KMS-11 (cell line): ENCODE data around the gene SRP9.
A peak's percentile ranks its signal among the peaks of the same experiment; 100 is the strongest.

Source experiments
- H2AFZ ChIP-seq: fragments of 200-600 bp; sonication (generic); 2 replicates; pipeline ENCODE4 v1.6.1; 2016; ENCODE audit warnings: antibody characterized with exemption, mixed run types, low read depth
- H3K27ac ChIP-seq: fragments of 200-600 bp; sonication (generic); 2 replicates; pipeline ENCODE4 v1.6.1; 2016; ENCODE audit warnings: mild to moderate bottlenecking, mixed run types
- H3K27me3 ChIP-seq: fragments of 200-600 bp; sonication (generic); 2 replicates; pipeline ENCODE4 v1.6.1; 2017; ENCODE audit warnings: mild to moderate bottlenecking, low read depth, mixed run types, moderate library complexity; ENCODE audit not compliant: insufficient read depth
- H3K36me3 ChIP-seq: fragments of 200-600 bp; sonication (generic); 2 replicates; pipeline ENCODE4 v1.6.1; 2017; ENCODE audit warnings: mild to moderate bottlenecking, mixed run types; ENCODE audit not compliant: insufficient read depth
- H3K4me1 ChIP-seq: fragments of 200-600 bp; sonication (generic); 2 replicates; pipeline ENCODE4 v1.6.1; 2016; ENCODE audit warnings: mild to moderate bottlenecking, low read depth, mixed run types; ENCODE audit not compliant: poor library complexity, severe bottlenecking
- H3K4me2 ChIP-seq: fragments of 200-600 bp; sonication (generic); 2 replicates; pipeline ENCODE4 v1.7.0; 2016; ENCODE audit warnings: mild to moderate bottlenecking, mixed run types
- H3K4me3 ChIP-seq: fragments of 200-600 bp; sonication (generic); IDR thresholded peaks from 2 replicates; pipeline ENCODE4 v1.6.1; 2017; ENCODE audit warnings: low read depth, low read length, mixed read lengths; ENCODE audit not compliant: insufficient read depth
- H3K79me2 ChIP-seq: fragments of 200-600 bp; sonication (generic); 2 replicates; pipeline ENCODE4 v1.6.1; 2016; ENCODE audit warnings: low read depth, mixed run types; ENCODE audit not compliant: insufficient read depth
- H3K9ac ChIP-seq: fragments of 200-600 bp; sonication (generic); 2 replicates; pipeline ENCODE4 v1.6.1; 2016; ENCODE audit warnings: mild to moderate bottlenecking, mixed run types
- H4K20me1 ChIP-seq: fragments of 200-600 bp; sonication (generic); 2 replicates; pipeline ENCODE4 v1.6.1; 2016; ENCODE audit warnings: mild to moderate bottlenecking, mixed run types; ENCODE audit not compliant: insufficient read depth
- TF ChIP-seq, protein P1 (sequence below): fragments of 200-600 bp; sonication (generic); conservative IDR thresholded peaks from 2 replicates; pipeline ENCODE4 v1.6.1; 2017; ENCODE audit warnings: low read depth, mild to moderate bottlenecking, antibody characterized with exemption, low read length, moderate library complexity, mixed read lengths

The SRP9 gene

DNA sequence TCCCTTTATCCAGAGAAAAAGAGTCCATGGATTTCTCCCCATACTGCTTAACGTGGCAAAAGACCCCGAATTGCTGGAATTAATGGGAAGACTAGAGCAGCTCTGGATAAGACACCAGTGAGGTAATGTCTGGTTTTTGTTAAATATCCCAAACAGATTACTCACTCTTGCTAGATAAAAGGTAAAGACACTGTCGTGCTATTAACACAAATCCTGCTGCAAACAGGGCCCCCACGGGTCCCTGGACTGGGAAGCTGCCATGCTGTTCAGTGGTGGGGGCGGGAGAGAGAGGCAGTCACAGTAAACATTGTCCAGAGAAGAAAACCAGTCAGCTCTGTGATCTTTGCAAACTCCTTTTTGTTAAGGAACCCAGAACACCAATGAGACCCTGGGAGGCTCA is 15.2 kb upstream of the SRP9 start:
- H3K4me3 ChIP-seq: no peak overlapping the region
- no peak overlapping the region for H3K4me2 ChIP-seq
- no peaks in the 10 kb centered on the region for H3K27me3 ChIP-seq
- no peaks in the 10 kb centered on the region for H4K20me1 ChIP-seq
- no peak overlapping the region for H3K27ac ChIP-seq
- H3K36me3 ChIP-seq: no peaks in the 10 kb centered on the region
- TF ChIP-seq, protein P1, sequence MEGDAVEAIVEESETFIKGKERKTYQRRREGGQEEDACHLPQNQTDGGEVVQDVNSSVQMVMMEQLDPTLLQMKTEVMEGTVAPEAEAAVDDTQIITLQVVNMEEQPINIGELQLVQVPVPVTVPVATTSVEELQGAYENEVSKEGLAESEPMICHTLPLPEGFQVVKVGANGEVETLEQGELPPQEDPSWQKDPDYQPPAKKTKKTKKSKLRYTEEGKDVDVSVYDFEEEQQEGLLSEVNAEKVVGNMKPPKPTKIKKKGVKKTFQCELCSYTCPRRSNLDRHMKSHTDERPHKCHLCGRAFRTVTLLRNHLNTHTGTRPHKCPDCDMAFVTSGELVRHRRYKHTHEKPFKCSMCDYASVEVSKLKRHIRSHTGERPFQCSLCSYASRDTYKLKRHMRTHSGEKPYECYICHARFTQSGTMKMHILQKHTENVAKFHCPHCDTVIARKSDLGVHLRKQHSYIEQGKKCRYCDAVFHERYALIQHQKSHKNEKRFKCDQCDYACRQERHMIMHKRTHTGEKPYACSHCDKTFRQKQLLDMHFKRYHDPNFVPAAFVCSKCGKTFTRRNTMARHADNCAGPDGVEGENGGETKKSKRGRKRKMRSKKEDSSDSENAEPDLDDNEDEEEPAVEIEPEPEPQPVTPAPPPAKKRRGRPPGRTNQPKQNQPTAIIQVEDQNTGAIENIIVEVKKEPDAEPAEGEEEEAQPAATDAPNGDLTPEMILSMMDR: no peak
- H2AFZ ChIP-seq: no peak overlapping the region
- H3K9ac ChIP-seq: no peak overlapping the region
- H3K4me1 ChIP-seq: peaks cover 23% of the 10 kb centered on the region
- no peaks in the 10 kb centered on the region for H3K79me2 ChIP-seq

DNA sequence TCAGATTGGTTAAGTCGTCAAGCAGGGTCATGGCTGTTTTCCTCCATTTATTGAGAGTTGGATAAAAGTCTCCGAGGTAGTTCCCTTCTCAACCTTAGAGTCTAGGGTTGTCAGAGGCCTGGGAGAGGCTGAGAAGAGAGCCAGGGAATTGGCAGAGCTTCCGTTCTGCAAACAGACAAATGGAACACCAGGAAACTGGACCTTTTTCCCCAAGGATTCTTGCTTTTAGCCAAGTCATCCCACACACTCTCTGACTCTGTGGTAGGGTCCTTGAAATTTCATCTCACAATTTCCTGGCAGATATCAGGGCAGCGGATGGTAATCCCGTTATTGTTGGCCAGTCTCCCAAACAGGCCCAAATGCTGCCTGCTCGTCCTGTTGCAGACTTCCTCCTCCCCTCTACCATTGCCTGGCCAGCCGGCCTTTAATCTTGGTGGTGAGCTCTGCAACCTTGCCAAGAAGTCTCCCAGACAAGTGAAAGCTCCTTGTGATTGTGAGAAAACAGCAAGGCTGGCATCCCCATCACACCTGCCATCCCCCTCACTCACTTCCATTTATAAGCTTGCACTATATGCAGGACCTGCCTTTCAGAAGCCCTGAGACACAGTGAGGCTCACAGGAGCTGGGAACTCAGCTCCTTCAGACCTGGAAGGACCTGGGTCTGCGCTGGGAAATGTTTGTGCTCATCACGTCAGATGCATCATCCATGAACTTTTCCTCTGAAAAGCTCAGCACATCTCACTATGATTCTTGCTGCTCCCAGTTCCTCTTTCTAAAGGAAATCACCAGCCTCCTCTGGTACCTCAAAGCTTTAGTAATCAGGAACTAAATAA is 13.7 kb upstream of the SRP9 start:
- Histone ChIP-seq H4K20me1 (no peaks in the 10 kb centered on the region), H2AFZ (peak overlapping the region; percentile 6; the same call in 1 of the 2 replicates), H3K4me3 (no peak overlapping the region), H3K4me1 (peaks cover 38% of the 10 kb centered on the region), H3K4me2 (no peak overlapping the region), H3K79me2 (no peaks in the 10 kb centered on the region), H3K27ac (no peak overlapping the region), H3K36me3 (no peaks in the 10 kb centered on the region), H3K27me3 (no peaks in the 10 kb centered on the region), H3K9ac (no peak overlapping the region)
- TF ChIP-seq, protein P1: no peak

DNA sequence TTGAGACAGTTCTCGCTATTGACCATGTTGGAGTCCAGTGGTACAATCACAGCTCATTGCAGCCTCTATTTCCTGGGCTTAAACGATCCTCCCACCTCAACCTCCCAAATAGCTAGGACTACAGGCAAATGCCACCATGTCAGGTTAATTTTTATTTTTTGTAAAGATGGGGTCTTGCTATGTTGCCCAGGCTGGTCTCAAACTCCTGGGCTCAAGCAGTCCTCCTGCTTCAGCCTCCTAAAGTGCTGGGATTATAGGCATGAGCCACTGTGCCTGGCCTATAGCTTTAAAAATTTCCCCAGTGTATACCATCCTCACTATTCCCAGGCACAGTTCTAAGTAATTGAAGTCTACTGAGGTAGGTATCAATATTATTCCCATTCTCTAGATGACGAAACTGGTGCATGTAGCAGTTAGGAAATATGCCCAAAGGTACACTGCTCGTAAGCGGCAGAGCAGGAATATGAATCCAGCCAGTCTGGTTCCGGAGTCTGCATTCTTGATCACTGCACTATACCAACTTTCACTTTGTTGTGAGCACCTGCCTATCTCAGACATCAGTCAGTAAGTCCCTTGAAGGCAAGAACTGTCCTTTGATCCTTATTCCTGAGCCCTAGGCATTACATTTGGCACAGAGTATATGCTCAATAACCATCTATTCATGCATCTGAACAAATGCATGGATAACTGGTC is 11.5 kb upstream of the SRP9 start:
- peak overlapping the region; percentile 83 for H3K27ac ChIP-seq
- peak overlapping the region; percentile 56; the same call in 1 of the 2 replicates for H3K4me2 ChIP-seq
- no peak overlapping the region for H3K4me3 ChIP-seq
- TF ChIP-seq, protein P1: no peak
- H3K36me3 ChIP-seq: no peaks in the 10 kb centered on the region
- no peaks in the 10 kb centered on the region for H3K79me2 ChIP-seq
- H4K20me1 ChIP-seq: no peaks in the 10 kb centered on the region
- peak overlapping the region; percentile 64; the same call in 1 of the 2 replicates for H2AFZ ChIP-seq
- H3K4me1 ChIP-seq: peaks cover 57% of the 10 kb centered on the region
- no peak overlapping the region for H3K9ac ChIP-seq
- H3K27me3 ChIP-seq: no peaks in the 10 kb centered on the region

DNA sequence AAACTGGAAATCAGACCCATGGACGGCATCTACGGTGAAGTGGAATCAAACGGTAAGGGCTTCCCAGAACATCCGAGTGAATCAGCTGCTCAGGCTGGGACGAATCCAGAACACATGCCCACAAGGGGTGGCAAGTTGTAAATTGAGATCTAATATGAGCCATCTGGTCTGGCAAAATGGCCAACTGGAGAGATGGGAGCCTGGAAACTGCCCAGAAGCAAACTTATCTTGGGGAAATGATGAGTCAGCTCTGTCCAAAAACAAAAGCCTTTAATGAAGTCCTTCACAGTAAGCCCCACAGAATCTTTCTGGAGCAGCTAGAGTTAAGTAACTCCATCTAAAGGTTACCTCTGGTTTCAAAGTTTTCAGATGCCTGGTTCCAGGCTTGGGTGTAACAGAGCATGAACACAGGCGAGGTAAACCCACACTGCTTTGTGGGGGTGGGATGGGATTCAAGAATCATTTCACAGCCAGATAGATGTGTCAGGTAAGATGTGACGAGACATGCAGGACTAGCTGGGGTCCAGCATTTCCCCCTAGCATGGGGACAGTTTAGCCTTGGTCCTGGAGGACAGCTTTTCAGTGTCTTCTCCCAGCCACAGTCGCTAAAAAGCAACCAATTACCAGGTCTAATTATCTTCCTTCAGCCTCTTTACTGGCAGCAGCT is 10.5 kb upstream of the SRP9 start:
- H3K9ac ChIP-seq: peak overlapping the region; percentile 38; the same call in 1 of the 2 replicates
- no peak overlapping the region for H3K4me3 ChIP-seq
- TF ChIP-seq, protein P1: no peak
- H2AFZ ChIP-seq: peak overlapping the region; percentile 64; the same call in 1 of the 2 replicates
- H3K27ac ChIP-seq: peak overlapping the region; percentile 83
- peaks cover 65% of the 10 kb centered on the region for H3K4me1 ChIP-seq
- H3K79me2 ChIP-seq: no peaks in the 10 kb centered on the region
- H3K36me3 ChIP-seq: no peaks in the 10 kb centered on the region
- H3K27me3 ChIP-seq: no peaks in the 10 kb centered on the region
- H4K20me1 ChIP-seq: no peaks in the 10 kb centered on the region
- peak overlapping the region; percentile 56 for H3K4me2 ChIP-seq
